LNCaP clone FGC (cell line): ENCODE data around the gene SPDYE2B.
"Not testable (repeated sequence)": the region's sequence is repeated elsewhere in the genome, so short reads cannot be mapped to it uniquely, and the experiment has no call there.

Experiments used
- DNase-seq: peaks from one replicate; pipeline ENCODE4 v3.0.0-alpha.2; 2011; ENCODE audit warnings: low read depth
- H3K4me3 ChIP-seq: 2 replicates; pipeline ENCODE4 v1.5.1; 2011; ENCODE audit warnings: mild to moderate bottlenecking, low read depth, low read length, control low read depth
- CTCF ChIP-seq: IDR thresholded peaks from 2 replicates; pipeline ENCODE4 v1.5.1; 2012; ENCODE audit warnings: mild to moderate bottlenecking; ENCODE audit not compliant: control insufficient read depth, insufficient read depth; ENCODE audit errors: extremely low read depth

SPDYE2B gene

GRCh38 chr7:102636956-102637355 lies 13.2 kb upstream of the SPDYE2B start:
- H3K4me3 ChIP-seq: not testable (repeated sequence)

GRCh38 chr7:102638848-102639247 lies 11.3 kb upstream of the SPDYE2B start:
- H3K4me3 ChIP-seq, DNase-seq: not testable (repeated sequence)

More at GRCh38 chr7:102636956-102637355, 13.2 kb upstream of the SPDYE2B start:
- not testable (repeated sequence) for DNase-seq

- not testable (repeated sequence) for DNase-seq, H3K4me3 ChIP-seq
These were observed 7.4 kb upstream of the SPDYE2B start, which contains the start of gene UPK3BL1 for GRCh38 chr7:102642691-102643090. Gene UPK3BL1 (minus strand): TSS chr7:102642791. CDS start chr7:102642741, 50 bp downstream.

- DNase-seq, H3K4me3 ChIP-seq: not testable (repeated sequence)
These were observed 6.7 kb upstream of the SPDYE2B start for GRCh38 chr7:102643404-102643803.

GRCh38 chr7:102647813-102648212 lies 2.3 kb upstream of the SPDYE2B start:
- H3K4me3 ChIP-seq, DNase-seq: not testable (repeated sequence)

GRCh38 chr7:102664765-102665164 lies 14.6 kb downstream of the SPDYE2B start:
- not testable (repeated sequence) for H3K4me3 ChIP-seq, DNase-seq

- not testable (repeated sequence) for DNase-seq, H3K4me3 ChIP-seq
These were observed 16.7 kb downstream of the SPDYE2B start for GRCh38 chr7:102666850-102667249.

- not testable (repeated sequence) for DNase-seq, H3K4me3 ChIP-seq
These were observed 17.4 kb downstream of the SPDYE2B start for GRCh38 chr7:102667523-102667922.

- 0 out of 2 replicates have a peak, but pooled peaks have one; percentile 16 for TF ChIP-seq CTCF
- not testable (repeated sequence) for DNase-seq
- peak within 1 kb of the TSS; percentile 51 for H3K4me3 ChIP-seq
These were observed 21.2 kb downstream of the SPDYE2B start, which contains the start of gene POLR2J2 for GRCh38 chr7:102671166-102671955. Gene POLR2J2 (minus strand): TSS chr7:102671663. CDS start chr7:102671601, 62 bp downstream.

- not testable (repeated sequence) for DNase-seq, H3K4me3 ChIP-seq
These were observed 21.8 kb downstream of the SPDYE2B start for GRCh38 chr7:102671956-102672307.

- not testable (repeated sequence) for H3K4me3 ChIP-seq
These were observed 23.4 kb downstream of the SPDYE2B start for GRCh38 chr7:102673447-102674067.

GRCh38 chr7:102675545-102675944 lies 25.4 kb downstream of the SPDYE2B start:
- not testable (repeated sequence) for DNase-seq, H3K4me3 ChIP-seq

More at GRCh38 chr7:102673447-102674067, 23.4 kb downstream of the SPDYE2B start:
- not testable (repeated sequence) for DNase-seq

GRCh38 chr7:102680780-102681179 lies 30.7 kb downstream of the SPDYE2B start:
- not testable (repeated sequence) for DNase-seq, H3K4me3 ChIP-seq

GRCh38 chr7:102682560-102682959 lies 32.4 kb downstream of the SPDYE2B start:
- not testable (repeated sequence) for DNase-seq, H3K4me3 ChIP-seq

GRCh38 chr7:102688299-102689036 lies 38.3 kb downstream of the SPDYE2B start:
- DNase-seq, H3K4me3 ChIP-seq: not testable (repeated sequence)

GRCh38 chr7:102689436-102690282 lies 39.5 kb downstream of the SPDYE2B start:
- not testable (repeated sequence) for H3K4me3 ChIP-seq, DNase-seq

- DNase-seq, H3K4me3 ChIP-seq: not testable (repeated sequence)
These were observed 40.5 kb downstream of the SPDYE2B start for GRCh38 chr7:102690602-102691001.
